Lower leg skin (tissue), 4 donors: Measurements from ENCODE around the gene SOS1. TPM values are rescaled to one million over a fixed set of nuclear protein-coding genes. Genes with fewer than 3 reads are reported as not detected.

Experiments
- DNase-seq, 2 donors: peaks; one replicate each; pipeline ENCODE4 v3.0.0-alpha.2; 2019; ENCODE audit warnings: low spot score in 2 of 2
- H3K4me3 ChIP-seq: fragments of 200-600 bp; sonication (generic); 2 replicates; pipeline ENCODE4 v1.5.1; 2017; ENCODE audit warnings: mild to moderate bottlenecking, low read depth; ENCODE audit not compliant: poor library complexity, severe bottlenecking
- CTCF ChIP-seq, 3 donors: fragments of 450-650 bp; IDR thresholded peaks; one replicate each; pipeline ENCODE4 v1.5.1; 2016; ENCODE audit warnings: antibody characterized with exemption in 3 of 3, mild to moderate bottlenecking in 3 of 3, moderate library complexity in 2 of 3
- POLR2A ChIP-seq, 2 donors: fragments of 450-650 bp; IDR thresholded peaks; one replicate each; pipeline ENCODE4 v1.6.1; 2016 to 2017; ENCODE audit warnings: antibody characterized with exemption in 2 of 2, mild to moderate bottlenecking in 1 of 2, moderate library complexity in 1 of 2
- WGBS, 2 donors: methylation state at CpG; one replicate each; pipeline ENCODE4 v1.1.5; 2018; 5-methylcytosine and 5-hydroxymethylcytosine counted together
- intact Hi-C: fragments of 100-400 bp; cut with DNase I; formaldehyde crosslinking; loops from one replicate; pipeline ENCODE4 v1.15.0; 2023; ENCODE audit warnings: low total_unique reads
- total RNA-seq, 4 donors: library from RNA; depleted of rRNA; stranded (reverse); fragments of >200 nt; gene quantifications; one replicate each; pipeline ENCODE4 v1.1.0, GENCODE V29; 2016

SOS1 gene
- total RNA-seq, 4 donors from 2014 or later: 18.9 to 25.0 (median 19.3) TPM

- no peak for TF ChIP-seq POLR2A (IDR thresholded peaks at IDR 0.05)
- H3K4me3 ChIP-seq: no peak overlapping the region
- 91 to 94% methylated on average over 3 of the region's 3 CpGs for WGBS, 2 donors
- intact Hi-C loops: loop anchor here (10.0 kb wide), 1 partner anchor 286 kb away; no protein-coding TSS in a partner anchor
- DNase-seq: no peak
Measured at GRCh38 chr2:38948387-38948882, 172.4 kb downstream of the SOS1 start.

GRCh38 chr2:38947241-38948239 lies 173.3 kb downstream of the SOS1 start:
- DNase-seq: peak in 1 of 2 donors; percentile 46
- intact Hi-C loops: loop anchor here (10.0 kb wide), 1 partner anchor 287 kb away; no protein-coding TSS in a partner anchor
- 55 to 57% methylated on average over 11 of the region's 11 CpGs for WGBS, 2 donors
- TF ChIP-seq POLR2A (IDR thresholded peaks at IDR 0.05) (no peak), CTCF (IDR thresholded peaks at IDR 0.05) (no peak)
- no peak overlapping the region for H3K4me3 ChIP-seq

GRCh38 chr2:38945911-38946310 lies 174.9 kb downstream of the SOS1 start:
- DNase-seq: no peak
- intact Hi-C loops: loop anchor here (10.0 kb wide), 1 partner anchor 289 kb away; no protein-coding TSS in a partner anchor
- no peak overlapping the region for H3K4me3 ChIP-seq
- TF ChIP-seq POLR2A (IDR thresholded peaks at IDR 0.05): no peak
- TF ChIP-seq CTCF (IDR thresholded peaks at IDR 0.05): no peak
- 81 to 88% methylated on average over 5 of the region's 5 CpGs for WGBS, 2 donors

GRCh38 chr2:38945372-38945771 lies 175.5 kb downstream of the SOS1 start:
- no peak for TF ChIP-seq CTCF (IDR thresholded peaks at IDR 0.05)
- TF ChIP-seq POLR2A (IDR thresholded peaks at IDR 0.05): no peak
- WGBS, 2 donors: 84 to 94% methylated on average over 4 of the region's 4 CpGs

GRCh38 chr2:38943784-38944183 lies 177.1 kb downstream of the SOS1 start:
- H3K4me3 ChIP-seq: no peak overlapping the region
- intact Hi-C loops: loop anchor here (10.0 kb wide), 1 partner anchor 291 kb away; no protein-coding TSS in a partner anchor
- no peak for DNase-seq
- TF ChIP-seq CTCF (IDR thresholded peaks at IDR 0.05): no peak
- no peak for TF ChIP-seq POLR2A (IDR thresholded peaks at IDR 0.05)

More at GRCh38 chr2:38945372-38945771, 175.5 kb downstream of the SOS1 start:
- intact Hi-C loops: loop anchor here (10.0 kb wide), 1 partner anchor 289 kb away; no protein-coding TSS in a partner anchor
- DNase-seq: no peak
- no peak overlapping the region for H3K4me3 ChIP-seq

- H3K4me3 ChIP-seq: no peak overlapping the region
- intact Hi-C loops: loop anchor here (10.0 kb wide), 1 partner anchor 294 kb away; no protein-coding TSS in a partner anchor
- WGBS, 2 donors: 74 to 85% methylated on average over 1 of the region's 1 CpG
- DNase-seq: no peak
- TF ChIP-seq CTCF (IDR thresholded peaks at IDR 0.05) (no peak), POLR2A (IDR thresholded peaks at IDR 0.05) (no peak)
Measured at GRCh38 chr2:38940746-38941145, 180.1 kb downstream of the SOS1 start.
